ENCODE data around the gene FAM3B. TPM values are rescaled to one million over a fixed set of nuclear protein-coding genes. Genes with fewer than 3 reads are reported as not detected.

FAM3B gene
- total RNA-seq, 1 experiment from 2014 or later = 0.71 TPM

DNA sequence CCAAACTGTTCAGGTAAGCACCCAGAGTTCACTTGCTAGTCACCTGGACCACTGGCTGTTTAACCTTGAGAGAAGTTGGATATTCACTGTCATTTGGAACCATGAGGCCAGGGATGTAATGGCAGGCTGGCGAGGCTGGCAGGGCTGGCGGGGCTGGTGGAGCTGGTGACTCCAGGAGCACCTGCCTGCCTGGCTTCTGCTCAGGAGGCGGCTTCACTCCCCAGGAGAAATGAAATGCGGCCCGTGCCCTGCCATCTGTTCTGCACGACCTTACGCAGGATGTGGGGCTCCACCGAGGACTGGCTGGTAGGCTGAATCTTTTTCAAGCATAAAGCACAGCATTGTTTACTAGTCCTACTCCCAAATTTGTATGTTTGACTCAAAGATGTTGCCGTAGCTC, 86.7 kb downstream of the FAM3B start:
- Mint-ChIP-seq H3K36me3 (ENCODE audit: insufficient read depth, unreplicated experiment) (no peaks in the 10 kb centered on the region), H3K4me3 (ENCODE audit: low read depth, unreplicated experiment) (no peak overlapping the region), H3K9me3 (ENCODE audit: low read depth, unreplicated experiment) (no peaks in the 10 kb centered on the region), H3K27ac (ENCODE audit: unreplicated experiment) (no peak overlapping the region), H3K27me3 (ENCODE audit: unreplicated experiment) (peaks cover 20% of the 10 kb centered on the region), H3K4me1 (ENCODE audit: low read depth, unreplicated experiment) (no peaks in the 10 kb centered on the region)
- CTCF ChIA-PET = no interaction called here
- no peak for DNase-seq
- TF ChIP-seq, protein P1, sequence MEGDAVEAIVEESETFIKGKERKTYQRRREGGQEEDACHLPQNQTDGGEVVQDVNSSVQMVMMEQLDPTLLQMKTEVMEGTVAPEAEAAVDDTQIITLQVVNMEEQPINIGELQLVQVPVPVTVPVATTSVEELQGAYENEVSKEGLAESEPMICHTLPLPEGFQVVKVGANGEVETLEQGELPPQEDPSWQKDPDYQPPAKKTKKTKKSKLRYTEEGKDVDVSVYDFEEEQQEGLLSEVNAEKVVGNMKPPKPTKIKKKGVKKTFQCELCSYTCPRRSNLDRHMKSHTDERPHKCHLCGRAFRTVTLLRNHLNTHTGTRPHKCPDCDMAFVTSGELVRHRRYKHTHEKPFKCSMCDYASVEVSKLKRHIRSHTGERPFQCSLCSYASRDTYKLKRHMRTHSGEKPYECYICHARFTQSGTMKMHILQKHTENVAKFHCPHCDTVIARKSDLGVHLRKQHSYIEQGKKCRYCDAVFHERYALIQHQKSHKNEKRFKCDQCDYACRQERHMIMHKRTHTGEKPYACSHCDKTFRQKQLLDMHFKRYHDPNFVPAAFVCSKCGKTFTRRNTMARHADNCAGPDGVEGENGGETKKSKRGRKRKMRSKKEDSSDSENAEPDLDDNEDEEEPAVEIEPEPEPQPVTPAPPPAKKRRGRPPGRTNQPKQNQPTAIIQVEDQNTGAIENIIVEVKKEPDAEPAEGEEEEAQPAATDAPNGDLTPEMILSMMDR (IDR thresholded peaks at IDR 0.05; ENCODE audit: unreplicated experiment) = no peak
- BruUV-seq (replicated peaks) = no TSS peak
- intact Hi-C loops (cut with micrococcal nuclease; ENCODE audit: unreplicated experiment) = no loop called here

DNA sequence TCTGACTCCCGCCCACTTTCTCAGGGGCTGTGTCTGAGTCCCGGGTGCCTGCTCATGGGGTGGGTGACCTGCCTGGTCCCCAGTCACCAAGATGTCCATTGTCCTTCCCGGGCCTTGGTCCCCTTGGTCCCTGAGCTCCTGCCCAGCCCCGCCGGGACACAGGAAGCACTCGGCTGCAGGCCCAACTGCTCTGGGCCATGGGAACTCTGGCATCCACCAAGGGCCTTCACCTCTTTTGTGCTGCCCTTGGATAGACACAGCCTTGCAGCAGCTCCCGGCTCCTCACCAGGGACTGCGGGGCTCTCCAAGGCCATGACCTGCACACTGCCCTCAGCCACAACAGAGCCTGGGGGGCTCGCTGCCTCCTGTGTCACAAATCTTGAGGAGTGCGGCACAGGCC, 87.4 kb downstream of the FAM3B start:
- H3K4me3 Mint-ChIP-seq (ENCODE audit: low read depth, unreplicated experiment) = no peak overlapping the region
- H3K36me3 Mint-ChIP-seq (ENCODE audit: insufficient read depth, unreplicated experiment) = no peaks in the 10 kb centered on the region
- no peaks in the 10 kb centered on the region for H3K9me3 Mint-ChIP-seq (ENCODE audit: low read depth, unreplicated experiment)
- intact Hi-C loops (cut with micrococcal nuclease; ENCODE audit: unreplicated experiment) = no loop called here
- H3K27me3 Mint-ChIP-seq (ENCODE audit: unreplicated experiment) = peaks cover 26% of the 10 kb centered on the region
- DNase-seq = no peak
- BruUV-seq (replicated peaks) = no TSS peak
- CTCF ChIA-PET = no interaction called here
- no peaks in the 10 kb centered on the region for H3K4me1 Mint-ChIP-seq (ENCODE audit: low read depth, unreplicated experiment)
- no peak overlapping the region for H3K27ac Mint-ChIP-seq (ENCODE audit: unreplicated experiment)
- TF ChIP-seq, protein P1 (IDR thresholded peaks at IDR 0.05; ENCODE audit: unreplicated experiment) = no peak

DNA sequence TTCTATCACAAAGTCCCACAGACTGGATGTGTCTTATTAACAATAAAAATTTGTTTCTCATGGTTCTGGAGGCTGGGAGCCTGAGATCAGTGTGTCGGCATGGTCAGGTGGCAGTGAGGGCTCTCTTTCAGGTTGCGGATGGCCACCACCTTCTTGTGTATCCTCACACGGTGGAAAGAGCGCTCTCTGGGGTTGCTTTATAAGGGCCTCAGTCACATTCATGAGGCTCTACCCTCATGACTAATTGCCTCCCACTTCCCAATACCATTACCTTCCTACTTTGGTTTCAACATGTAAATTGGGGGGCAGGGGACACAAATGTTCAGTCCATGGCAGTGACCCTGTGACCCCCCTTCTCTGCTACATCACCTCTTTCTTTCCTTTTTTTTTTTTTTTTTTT, 88.7 kb downstream of the FAM3B start:
- no TSS peak for BruUV-seq (replicated peaks)
- Mint-ChIP-seq H3K36me3 (ENCODE audit: insufficient read depth, unreplicated experiment) (no peaks in the 10 kb centered on the region), H3K27me3 (ENCODE audit: unreplicated experiment) (peaks cover 23% of the 10 kb centered on the region), H3K9me3 (ENCODE audit: low read depth, unreplicated experiment) (no peaks in the 10 kb centered on the region), H3K4me1 (ENCODE audit: low read depth, unreplicated experiment) (no peaks in the 10 kb centered on the region), H3K4me3 (ENCODE audit: low read depth, unreplicated experiment) (no peak overlapping the region), H3K27ac (ENCODE audit: unreplicated experiment) (no peak overlapping the region)
- TF ChIP-seq, protein P1 (IDR thresholded peaks at IDR 0.05; ENCODE audit: unreplicated experiment) = no peak
- intact Hi-C loops (cut with micrococcal nuclease; ENCODE audit: unreplicated experiment) = no loop called here
- CTCF ChIA-PET = no interaction called here
- DNase-seq = no peak

DNA sequence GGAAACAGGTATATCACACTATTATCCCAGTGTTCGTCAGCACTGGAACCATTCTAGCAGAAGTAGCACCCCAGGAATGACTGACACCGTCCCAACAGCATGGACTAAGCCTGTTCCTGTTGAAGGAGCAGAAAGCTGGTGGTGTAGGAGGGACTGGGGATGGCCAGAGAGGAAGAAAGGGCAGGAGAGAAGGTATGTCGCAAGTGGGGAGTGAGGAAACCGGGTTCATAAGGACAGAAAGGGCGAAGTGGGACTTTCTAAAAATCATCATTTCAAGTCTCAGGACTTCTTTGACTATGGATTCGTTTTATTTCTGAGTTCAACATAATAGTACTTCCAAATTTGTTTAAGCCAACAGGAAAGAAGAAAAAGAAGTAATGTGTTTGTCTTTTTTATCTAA, 89.7 kb downstream of the FAM3B start:
- BruUV-seq (replicated peaks) = no TSS peak
- Mint-ChIP-seq H3K27ac (ENCODE audit: unreplicated experiment) (no peak overlapping the region), H3K27me3 (ENCODE audit: unreplicated experiment) (peaks cover 16% of the 10 kb centered on the region), H3K9me3 (ENCODE audit: low read depth, unreplicated experiment) (no peaks in the 10 kb centered on the region), H3K36me3 (ENCODE audit: insufficient read depth, unreplicated experiment) (no peaks in the 10 kb centered on the region), H3K4me1 (ENCODE audit: low read depth, unreplicated experiment) (no peaks in the 10 kb centered on the region), H3K4me3 (ENCODE audit: low read depth, unreplicated experiment) (no peak overlapping the region)
- TF ChIP-seq, protein P1 (IDR thresholded peaks at IDR 0.05; ENCODE audit: unreplicated experiment) = no peak
- DNase-seq = no peak
- intact Hi-C loops (cut with micrococcal nuclease; ENCODE audit: unreplicated experiment) = no loop called here
- CTCF ChIA-PET = no interaction called here

Other genes with a start within 250 kb of the FAM3B start
- gene BACE2, start 148.6 kb upstream of the FAM3B start, total RNA-seq (2022) = 52.3 and 59.0 TPM in 2 replicates
- gene MX2, start 45.2 kb downstream of the FAM3B start, total RNA-seq (2022) = 17.6 and 65.2 TPM in 2 replicates
- gene MX1, start 109.4 kb downstream of the FAM3B start, total RNA-seq (2022) = 175 and 504 TPM in 2 replicates
- gene TMPRSS2, start 191.4 kb downstream of the FAM3B start, total RNA-seq (2022) = 13.1 and 15.6 TPM in 2 replicates